Gastrocnemius medialis (tissue), 4 donors: ENCODE results near the gene LSP1. TPM values are rescaled to one million over a fixed set of nuclear protein-coding genes. Genes with fewer than 3 reads are reported as not detected.

Experiments
- ATAC-seq, 2 donors: fragments of 150-250 bp; one replicate each; pipeline ENCODE4 v1.9.1; 2016
- DNase-seq, 2 donors: peaks; one replicate each; pipeline ENCODE4 v3.0.0-alpha.2; 2019
- H3K27ac ChIP-seq, 4 donors: fragments of 200-600 bp; sonication (generic); 1 replicate in 1 of 4; 2 replicates in 3 of 4; pipeline ENCODE4 v1.5.1; 2016 to 2018; ENCODE audit warnings: mild to moderate bottlenecking in 2 of 4, moderate library complexity in 1 of 4
- H3K27me3 ChIP-seq, 3 donors: fragments of 200-600 bp; sonication (generic) in 2 of 3; 1 replicate in 1 of 3; 2 replicates in 2 of 3; pipeline versions ENCODE4 v1.5.1 to v1.6.0; 2016 to 2019; ENCODE audit warnings: mild to moderate bottlenecking in 1 of 3, moderate library complexity in 1 of 3
- H3K36me3 ChIP-seq, 2 donors: fragments of 200-600 bp; sonication (generic) in 1 of 2; one replicate each; pipeline ENCODE4 v1.5.1; 2017 to 2018
- H3K4me1 ChIP-seq, 2 donors: fragments of 200-600 bp; sonication (generic) in 1 of 2; one replicate each; pipeline ENCODE4 v1.5.1; 2016 to 2017; ENCODE audit warnings: mild to moderate bottlenecking in 2 of 2
- H3K4me3 ChIP-seq, 4 donors: fragments of 200-600 bp; sonication (generic) in 3 of 4; 1 replicate in 1 of 4; 2 replicates in 3 of 4; pipeline ENCODE4 v1.5.1; 2016 to 2019; ENCODE audit warnings: mild to moderate bottlenecking in 2 of 4
- H3K9me3 ChIP-seq, 3 donors: fragments of 200-600 bp; sonication (generic) in 2 of 3; 1 replicate in 1 of 3; 2 replicates in 2 of 3; pipeline ENCODE4 v1.5.1; 2016 to 2019
- POLR2A ChIP-seq, 2 donors: fragments of 450-650 bp; IDR thresholded peaks; one replicate each; pipeline ENCODE4 v1.6.1; 2017; ENCODE audit warnings: antibody characterized with exemption in 2 of 2, mild to moderate bottlenecking in 2 of 2, moderate library complexity in 2 of 2
- in situ Hi-C, 4 donors: fragments of 200-750 bp; cut with MboI; loops; one replicate each; pipeline versions ENCODE4 v1.15.0 to v1.8.0; 2017; ENCODE audit warnings: low sequenced_read_pairs in 4 of 4
- intact Hi-C: fragments of 100-400 bp; cut with DNase I; formaldehyde crosslinking; loops from one replicate; pipeline ENCODE4 v1.15.1; 2023; ENCODE audit warnings: low total_unique reads
- total RNA-seq, 4 donors: library from RNA; depleted of rRNA; stranded (reverse); fragments of >200 nt; gene quantifications; one replicate each; pipeline versions ENCODE4 v1.1.0 to v1.2.3, GENCODE V29; 2016
- TF ChIP-seq, protein P1 (sequence below), 5 experiments: fragments of 450-650 bp in 3 of 5; fragments of 200-600 bp in 2 of 5; sonication (generic) in 2 of 5; IDR thresholded peaks in 4 of 5; conservative IDR thresholded peaks in 1 of 5; 1 replicate in 4 of 5; 2 replicates in 1 of 5; pipeline ENCODE4 v1.5.1; 2016 to 2019; ENCODE audit warnings: antibody characterized with exemption in 5 of 5, mild to moderate bottlenecking in 3 of 5, moderate library complexity in 3 of 5

Gene LSP1
- total RNA-seq, 4 donors from 2014 or later = 3.0 to 13.5 (median 5.5) TPM

DNA sequence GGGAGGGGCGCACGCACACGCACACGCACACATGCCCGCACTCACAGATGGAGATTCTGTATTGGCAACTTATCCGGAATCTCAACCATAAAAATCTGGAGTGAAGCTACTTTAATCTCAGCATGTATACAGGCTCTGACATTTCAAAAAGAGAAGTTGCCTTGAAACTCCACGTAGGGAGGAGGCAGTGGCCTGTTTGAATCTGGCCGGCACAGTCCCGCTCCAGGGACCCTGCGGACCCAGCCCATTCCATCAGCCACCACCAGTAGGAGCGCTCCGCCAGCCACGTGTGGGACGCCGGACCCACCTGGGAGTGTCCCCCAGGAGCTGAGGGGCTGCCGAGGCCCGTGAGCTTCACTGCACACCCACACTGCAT, 20.0 kb upstream of the LSP1 start:
- TF ChIP-seq, protein P1, sequence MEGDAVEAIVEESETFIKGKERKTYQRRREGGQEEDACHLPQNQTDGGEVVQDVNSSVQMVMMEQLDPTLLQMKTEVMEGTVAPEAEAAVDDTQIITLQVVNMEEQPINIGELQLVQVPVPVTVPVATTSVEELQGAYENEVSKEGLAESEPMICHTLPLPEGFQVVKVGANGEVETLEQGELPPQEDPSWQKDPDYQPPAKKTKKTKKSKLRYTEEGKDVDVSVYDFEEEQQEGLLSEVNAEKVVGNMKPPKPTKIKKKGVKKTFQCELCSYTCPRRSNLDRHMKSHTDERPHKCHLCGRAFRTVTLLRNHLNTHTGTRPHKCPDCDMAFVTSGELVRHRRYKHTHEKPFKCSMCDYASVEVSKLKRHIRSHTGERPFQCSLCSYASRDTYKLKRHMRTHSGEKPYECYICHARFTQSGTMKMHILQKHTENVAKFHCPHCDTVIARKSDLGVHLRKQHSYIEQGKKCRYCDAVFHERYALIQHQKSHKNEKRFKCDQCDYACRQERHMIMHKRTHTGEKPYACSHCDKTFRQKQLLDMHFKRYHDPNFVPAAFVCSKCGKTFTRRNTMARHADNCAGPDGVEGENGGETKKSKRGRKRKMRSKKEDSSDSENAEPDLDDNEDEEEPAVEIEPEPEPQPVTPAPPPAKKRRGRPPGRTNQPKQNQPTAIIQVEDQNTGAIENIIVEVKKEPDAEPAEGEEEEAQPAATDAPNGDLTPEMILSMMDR (IDR thresholded peaks at IDR 0.05 in 4 of 5, conservative IDR thresholded peaks at IDR 0.05 in 1 of 5) = no peak
- no peak for TF ChIP-seq POLR2A (IDR thresholded peaks at IDR 0.05)
- in situ Hi-C loops = no loop called here
- DNase-seq (peak in 1 of 2 donors; percentile 11), ATAC-seq (no peak)
- Histone ChIP-seq H3K27ac (no peak overlapping the region), H3K27me3 (no peaks in the 10 kb centered on the region), H3K4me3 (peak overlapping the region in 1 of 4 donors; percentile 9), H3K4me1 (peaks cover 0 to 6% of the 10 kb centered on the region in 2 donors), H3K36me3 (no peaks in the 10 kb centered on the region), H3K9me3 (no peaks in the 10 kb centered on the region)
- intact Hi-C loops = loop anchor here (1.0 to 2.0 kb wide), 2 partner anchors 139 to 180 kb away; no protein-coding TSS in a partner anchor

GRCh38 chr11:1834062-1834610, 18.7 kb upstream of the LSP1 start:
- H3K36me3 ChIP-seq = no peaks in the 10 kb centered on the region
- no peak overlapping the region for H3K27ac ChIP-seq
- H3K4me1 ChIP-seq = peaks cover 0 to 18% of the 10 kb centered on the region in 2 donors
- H3K9me3 ChIP-seq = no peaks in the 10 kb centered on the region
- ATAC-seq (no peak), DNase-seq (peak in 1 of 2 donors; percentile 11)
- no peaks in the 10 kb centered on the region for H3K27me3 ChIP-seq
- TF ChIP-seq POLR2A (IDR thresholded peaks at IDR 0.05) = no peak
- TF ChIP-seq, protein P1 (IDR thresholded peaks at IDR 0.05 in 4 of 5, conservative IDR thresholded peaks at IDR 0.05 in 1 of 5) = no peak
- in situ Hi-C loops = no loop called here
- intact Hi-C loops = no loop called here
- H3K4me3 ChIP-seq = no peak overlapping the region

DNA sequence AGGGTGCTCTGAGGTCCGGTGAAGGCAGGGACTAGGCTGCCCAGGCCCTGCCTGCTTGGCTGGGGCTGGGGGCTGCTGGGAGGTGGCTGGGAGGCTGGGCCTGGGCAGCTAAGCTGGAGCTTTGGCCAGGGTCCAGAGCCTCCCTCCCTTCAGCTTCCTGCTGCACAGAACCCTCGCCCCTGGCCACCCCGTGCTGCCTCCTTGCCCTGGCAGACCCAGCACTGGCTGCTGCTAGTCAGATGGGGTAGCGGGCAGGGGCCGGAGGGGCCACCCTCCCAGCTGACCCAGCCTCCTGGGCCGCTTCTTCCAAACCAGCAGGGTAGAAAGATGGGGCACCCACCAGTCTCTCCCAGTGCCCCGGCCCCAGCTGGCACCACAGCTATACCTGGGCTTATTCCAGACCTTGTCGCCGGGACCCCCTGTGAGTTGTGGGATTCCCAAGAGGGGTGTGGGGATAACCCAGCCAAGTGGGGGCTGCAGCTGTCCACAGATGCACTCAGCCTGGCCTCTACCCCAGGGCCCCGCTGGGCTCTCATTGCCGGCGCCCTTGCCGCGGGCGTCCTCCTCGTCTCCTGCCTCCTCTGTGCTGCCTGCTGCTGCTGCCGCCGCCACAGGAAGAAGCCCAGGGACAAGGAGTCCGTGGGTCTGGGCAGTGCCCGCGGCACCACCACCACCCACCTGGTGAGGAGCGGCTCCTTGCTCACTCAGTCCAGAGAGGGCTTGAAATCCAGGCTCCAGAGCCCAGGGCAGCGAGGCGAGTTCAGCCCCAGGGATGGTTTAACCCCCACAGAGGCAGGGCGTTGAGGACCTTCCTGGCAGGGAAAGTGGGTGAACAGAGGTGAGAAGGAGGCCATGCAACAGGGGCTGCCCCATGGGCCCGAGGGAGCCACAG, 17.9 kb upstream of the LSP1 start, which contains the start of gene SYT8:
TSS of gene SYT8 (plus strand) at position 212 of the 892 bp plus-strand sequence. CDS start at position 328, 116 bp downstream.
- DNase-seq (peak in 1 of 2 donors; percentile 11), ATAC-seq (no peak)
- TF ChIP-seq POLR2A (IDR thresholded peaks at IDR 0.05) = no peak
- TF ChIP-seq, protein P1 (IDR thresholded peaks at IDR 0.05 in 4 of 5, conservative IDR thresholded peaks at IDR 0.05 in 1 of 5) = no peak
- Histone ChIP-seq H3K27ac (no peak within 1 kb of the TSS), H3K27me3 (no peaks in the 10 kb centered on the region), H3K4me1 (peaks cover 0 to 25% of the 10 kb centered on the region in 2 donors), H3K36me3 (no peaks in the 10 kb centered on the region), H3K4me3 (no peak within 1 kb of the TSS), H3K9me3 (no peaks in the 10 kb centered on the region)
- in situ Hi-C loops = no loop called here
- intact Hi-C loops = loop anchor here (5.0 kb wide), 1 partner anchor 47 kb away; no protein-coding TSS in a partner anchor

- in situ Hi-C loops = no loop called here
- Histone ChIP-seq H3K4me1 (peaks cover 0 to 28% of the 10 kb centered on the region in 2 donors), H3K27ac (no peak overlapping the region), H3K4me3 (no peak overlapping the region), H3K36me3 (no peaks in the 10 kb centered on the region), H3K27me3 (no peaks in the 10 kb centered on the region), H3K9me3 (no peaks in the 10 kb centered on the region)
- intact Hi-C loops = loop anchor here (5.0 kb wide), 1 partner anchor 47 kb away; no protein-coding TSS in a partner anchor
- ATAC-seq (no peak), DNase-seq (peak in 1 of 2 donors; percentile 11)
- TF ChIP-seq POLR2A (IDR thresholded peaks at IDR 0.05) = no peak
- TF ChIP-seq, protein P1 (IDR thresholded peaks at IDR 0.05 in 4 of 5, conservative IDR thresholded peaks at IDR 0.05 in 1 of 5) = no peak
These were observed 17.2 kb upstream of the LSP1 start for GRCh38 chr11:1835671-1836010.
